NCI-H526 treated with DMSO at 0.1 percent for 48 hours (cell line): ENCODE measurements around the gene FGD3.
"Not testable (repeated sequence)": the region's sequence is repeated elsewhere in the genome, so short reads cannot be mapped to it uniquely, and the experiment has no call there.

Source experiments
- DNase-seq: peaks from one replicate; lab custom pipeline; 2025; lab: John Stamatoyannopoulos, UW

Gene FGD3

GRCh38 chr9:93007529-93008058 is 60.3 kb downstream of the FGD3 start:
- no peak for DNase-seq

GRCh38 chr9:93008457-93008856 is 61.1 kb downstream of the FGD3 start:
- no peak for DNase-seq

GRCh38 chr9:93009337-93010015 is 62.2 kb downstream of the FGD3 start:
- no peak for DNase-seq

GRCh38 chr9:93010056-93010455 is 62.7 kb downstream of the FGD3 start:
- DNase-seq, result no peak

- no peak for DNase-seq
Observed at GRCh38 chr9:93010704-93011103, 63.4 kb downstream of the FGD3 start.

GRCh38 chr9:93011114-93011513 is 63.8 kb downstream of the FGD3 start:
- DNase-seq, result no peak

- no peak for DNase-seq
Observed at GRCh38 chr9:93012963-93013855, 65.9 kb downstream of the FGD3 start.

- DNase-seq, result no peak
Observed at GRCh38 chr9:93013856-93014582, 66.7 kb downstream of the FGD3 start.

- DNase-seq, result not testable (repeated sequence)
Observed at GRCh38 chr9:93015190-93015589, 67.9 kb downstream of the FGD3 start.

- DNase-seq, result no peak
Observed at GRCh38 chr9:93017621-93018020, 70.3 kb downstream of the FGD3 start.

- DNase-seq, result no peak
Observed at GRCh38 chr9:93020151-93020550, 72.8 kb downstream of the FGD3 start.

GRCh38 chr9:93020771-93021670 is 73.7 kb downstream of the FGD3 start:
- no peak for DNase-seq

- DNase-seq, result no peak
Observed at GRCh38 chr9:93022066-93022465, 74.7 kb downstream of the FGD3 start.

GRCh38 chr9:93022721-93023520 is 75.6 kb downstream of the FGD3 start:
- no peak for DNase-seq

GRCh38 chr9:93023521-93023815 is 76.1 kb downstream of the FGD3 start:
- DNase-seq, result no peak

- no peak for DNase-seq
Observed at GRCh38 chr9:93024646-93024910, 77.3 kb downstream of the FGD3 start.

GRCh38 chr9:93024986-93025630 is 77.8 kb downstream of the FGD3 start:
- no peak for DNase-seq

GRCh38 chr9:93025736-93026135 is 78.4 kb downstream of the FGD3 start:
- DNase-seq, result no peak

- DNase-seq, result no peak
Observed at GRCh38 chr9:93026640-93027039, 79.3 kb downstream of the FGD3 start.

- DNase-seq, result no peak
Observed at GRCh38 chr9:93027750-93028149, 80.4 kb downstream of the FGD3 start.
